Bronchial epithelial cell (primary cell): ENCODE measurements around the gene ORC5. TPM values are rescaled to one million over a fixed set of nuclear protein-coding genes. Genes with fewer than 3 reads are reported as not detected.

Source experiments
- DNase-seq: peaks from one replicate; pipeline ENCODE4 v3.0.0-alpha.2; 2010; ENCODE audit warnings: low read depth
- FAIRE-seq: peaks from 2 replicates; lab custom pipeline; 2011; peaks lifted over from hg19 to GRCh38; lab: Jason Lieb, UNC
- H3K27me3 ChIP-seq: 2 replicates; pipeline ENCODE4 v1.5.1; 2011; ENCODE audit warnings: low read length; ENCODE audit not compliant: control insufficient read depth, insufficient read depth
- H3K36me3 ChIP-seq: 2 replicates; pipeline ENCODE4 v1.5.1; 2011; ENCODE audit warnings: low read length; ENCODE audit not compliant: control insufficient read depth, insufficient read depth
- H3K4me3 ChIP-seq: 2 replicates; pipeline ENCODE4 v1.5.1; 2011; ENCODE audit warnings: mild to moderate bottlenecking, low read depth, low read length, control low read depth
- CTCF ChIP-seq: IDR thresholded peaks from 2 replicates; pipeline ENCODE4 v1.5.1; 2011; ENCODE audit warnings: mild to moderate bottlenecking, moderate library complexity, low read length, control low read depth, inconsistent platforms; ENCODE audit not compliant: insufficient read depth, severe bottlenecking
- total RNA-seq: library from RNA; depleted of rRNA; stranded (reverse); fragments of >200 nt; gene quantifications from 2 replicates; pipeline ENCODE4 v1.2.1, GENCODE V29; 2014

Gene ORC5
- total RNA-seq, 1 donor from 2014 or later, result 25.0 TPM

GRCh38 chr7:104207348-104207730 lies 474 bp downstream of the ORC5 start:
- TF ChIP-seq CTCF, result no peak
- peaks cover 5% of the 10 kb centered on the region for H3K36me3 ChIP-seq
- peak overlapping the region; percentile 57 for H3K4me3 ChIP-seq
- FAIRE-seq (no peak), DNase-seq (peak; percentile 30)
- no peaks in the 10 kb centered on the region for H3K27me3 ChIP-seq

- FAIRE-seq (no peak), DNase-seq (no peak)
- Histone ChIP-seq H3K4me3 (peak overlapping the region; percentile 57), H3K36me3 (peaks cover 5% of the 10 kb centered on the region), H3K27me3 (no peaks in the 10 kb centered on the region)
- no peak for TF ChIP-seq CTCF
Observed at GRCh38 chr7:104206841-104207240, 972 bp downstream of the ORC5 start.

GRCh38 chr7:104198673-104199278 lies 9.0 kb downstream of the ORC5 start:
- DNase-seq (no peak), FAIRE-seq (no peak)
- no peak for TF ChIP-seq CTCF
- Histone ChIP-seq H3K36me3 (peaks cover 13% of the 10 kb centered on the region), H3K27me3 (no peaks in the 10 kb centered on the region), H3K4me3 (no peak overlapping the region)

GRCh38 chr7:104196161-104196560 lies 11.7 kb downstream of the ORC5 start:
- Histone ChIP-seq H3K36me3 (peaks cover 5% of the 10 kb centered on the region), H3K4me3 (no peak overlapping the region), H3K27me3 (no peaks in the 10 kb centered on the region)
- FAIRE-seq, result no peak
- no peak for TF ChIP-seq CTCF
- no peak for DNase-seq

GRCh38 chr7:104192434-104192833 lies 15.4 kb downstream of the ORC5 start:
- FAIRE-seq, result no peak
- DNase-seq, result no peak
- no peak for TF ChIP-seq CTCF
- Histone ChIP-seq H3K36me3 (peaks cover 1% of the 10 kb centered on the region), H3K4me3 (no peak overlapping the region), H3K27me3 (no peaks in the 10 kb centered on the region)

GRCh38 chr7:104185346-104185745 lies 22.5 kb downstream of the ORC5 start:
- FAIRE-seq (no peak), DNase-seq (no peak)
- Histone ChIP-seq H3K27me3 (no peaks in the 10 kb centered on the region), H3K4me3 (no peak overlapping the region), H3K36me3 (peaks cover 3% of the 10 kb centered on the region)
- TF ChIP-seq CTCF, result no peak
